ENCODE results near the gene HLA-DQB2. TPM values are rescaled to one million over a fixed set of nuclear protein-coding genes. Genes with fewer than 3 reads are reported as not detected.

Gene HLA-DQB2
- total and polyA plus RNA-seq, 9 of the 15 experiments (the other 6 are each of a cell fraction or from before 2014, with no cell fraction given), result not detected

GRCh38 chr6:32761548-32761947, 1.8 kb downstream of the HLA-DQB2 start:
- H3K9me3 ChIP-seq (replicated peaks; ENCODE audit: control insufficient read depth, insufficient read depth, low read depth, low read length), result no peaks in the 10 kb centered on the region
- no peaks in the 10 kb centered on the region for H3K79me2 ChIP-seq (ENCODE audit: control insufficient read depth, insufficient read depth, low read length)
- intact Hi-C loops (cut with micrococcal nuclease) (no loop called here), in situ Hi-C loops (cut with MboI) (no loop called here)
- H3K4me1 ChIP-seq (replicated peaks in 1 of 2; ENCODE audit: control insufficient read depth in 2 of 2, insufficient read depth in 2 of 2, low read length in 2 of 2), result peaks cover 0 to 8% of the 10 kb centered on the region in 2 experiments; a peak in 1 of 5 replicates
- H3K9ac ChIP-seq (ENCODE audit: insufficient read depth in 1 of 2, low read depth in 2 of 2, low read length in 2 of 2), result no peak overlapping the region; a peak in 1 of 4 replicates
- no TSS peak for BruUV-seq (replicated peaks)
- H3K4me2 ChIP-seq (ENCODE audit: insufficient read depth, low read length), result no peak overlapping the region
- CTCF ChIA-PET (ENCODE audit: low intra/inter-chr PET ratio), result no interaction called here
- WGBS (ENCODE audit: insufficient coverage, low coverage, missing lambda C conversion rate), result 8% methylated on average over 40 of the region's 40 CpGs
- no peaks in the 10 kb centered on the region for H4K20me1 ChIP-seq (replicated peaks; ENCODE audit: control insufficient read depth, insufficient read depth, low read length)
- POLR2A ChIA-PET, result interaction anchor here (0.7 to 1.0 kb wide), 3 partner anchors 9 to 299 kb away, joined by 3 to 4 read pairs (median 4); no protein-coding TSS in a partner anchor
- no peak overlapping the region for H2AFZ ChIP-seq (ENCODE audit: low read depth, low read length)
- H3K27me3 ChIP-seq (ENCODE audit: control insufficient read depth in 2 of 2, insufficient read depth in 2 of 2, low read length in 2 of 2), result peaks cover 19 to 46% of the 10 kb centered on the region in 2 experiments; a peak in 4 of 5 replicates
- H3K4me3 ChIP-seq, result no peak overlapping the region
- H3K36me3 ChIP-seq (ENCODE audit: control insufficient read depth, insufficient read depth, low read length), result no peaks in the 10 kb centered on the region
- DNase-seq (ENCODE audit: extremely low read depth in 1 of 4, low spot score in 3 of 4), result no peak
- no peak for ATAC-seq
- H3K9me1 ChIP-seq (ENCODE audit: control insufficient read depth, insufficient read depth, low read length), result no peaks in the 10 kb centered on the region
- FAIRE-seq, result no peak
- no peak overlapping the region for H3K27ac ChIP-seq (ENCODE audit: extremely low read depth, low read depth, low read length)
- TF ChIP-seq ZNF407 (IDR thresholded peaks at IDR 0.05; ENCODE audit: low read depth), result no peak
- TF ChIP-seq DLX4 (CRISPR knock-in tag; IDR thresholded peaks at IDR 0.05), result no peak
- no peak for TF ChIP-seq TOE1 (IDR thresholded peaks at IDR 0.05; ENCODE audit: borderline replicate concordance)
- TF ChIP-seq TOE1 (CRISPR knock-in tag; IDR thresholded peaks at IDR 0.05; ENCODE audit: borderline replicate concordance, low read depth), result no peak
- no peak for TF ChIP-seq TCF7 (IDR thresholded peaks at IDR 0.05; ENCODE audit: borderline replicate concordance)
- no peak for TF ChIP-seq PRMT5 (CRISPR knock-in tag; IDR thresholded peaks at IDR 0.05)
- no peak for TF ChIP-seq FUS (optimal IDR thresholded peaks at IDR 0.05; ENCODE audit: low read depth, low read length)
- no peak for TF ChIP-seq ZFP30 (CRISPR knock-in tag; IDR thresholded peaks at IDR 0.05; ENCODE audit: borderline replicate concordance)
- TF ChIP-seq KDM5B (IDR thresholded peaks at IDR 0.05; ENCODE audit: insufficient replicate concordance, low read depth, low read length), result no peak
- no peak for TF ChIP-seq CTCFL (IDR thresholded peaks at IDR 0.05; ENCODE audit: borderline replicate concordance, insufficient read depth, low read depth, low read length, poor library complexity, severe bottlenecking)
